ENCODE data around the gene DECR2. TPM values are rescaled to one million over a fixed set of nuclear protein-coding genes. Genes with fewer than 3 reads are reported as not detected.
"Not testable (repeated sequence)": the region's sequence is repeated elsewhere in the genome, so short reads cannot be mapped to it uniquely, and the experiment has no call there.

The DECR2 gene
- total and polyA plus RNA-seq, 4 donors: 42.2 to 210 (median 126) TPM

DNA sequence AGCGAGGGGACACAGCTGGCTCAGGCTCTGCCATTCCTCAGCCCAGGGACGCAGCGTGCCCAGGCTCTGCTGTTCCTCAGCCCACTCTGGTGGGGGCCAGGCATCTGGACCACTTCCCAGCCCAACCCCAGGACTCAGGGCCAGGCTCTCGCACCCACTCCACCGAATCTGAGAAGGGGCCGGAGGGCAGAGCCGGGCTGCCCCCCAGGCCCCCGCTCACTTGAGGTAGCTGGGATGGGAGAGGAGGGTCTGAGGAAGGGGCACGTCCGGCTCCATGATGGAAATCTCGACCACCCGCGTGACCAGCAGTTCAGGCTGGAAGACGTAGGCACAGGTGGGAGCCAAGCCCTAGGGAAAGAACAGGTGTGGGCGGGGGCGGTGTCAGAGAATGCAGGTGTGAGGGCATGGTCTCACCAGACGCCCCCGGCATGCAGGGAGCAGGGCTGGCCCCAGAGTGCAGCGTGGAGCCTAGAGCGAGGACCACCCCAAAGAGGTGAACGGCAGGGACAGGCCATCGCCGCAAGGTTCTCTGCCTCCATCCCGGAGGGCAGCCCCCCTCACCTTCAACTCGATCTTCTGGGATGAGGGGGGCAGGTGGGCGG, 24.8 kb upstream of the DECR2 start:
- Histone ChIP-seq H3K9ac (ENCODE audit: low read depth in 1 of 2, low read length in 2 of 2) (no peak overlapping the region), H3K27ac (ENCODE audit: low read depth in 1 of 2, low read length in 2 of 2) (no peak overlapping the region), H3K4me3 (ENCODE audit: low read depth in 1 of 3, low read length in 3 of 3) (no peak overlapping the region), H3K9me3 (ENCODE audit: control insufficient read depth in 4 of 4, low read length in 3 of 4) (no peaks in the 10 kb centered on the region), H3K4me1 (ENCODE audit: control insufficient read depth in 4 of 4, insufficient read depth in 4 of 4, low read length in 3 of 4) (peaks cover 0 to 17% (median 9%) of the 10 kb centered on the region in 4 donors), H3K36me3 (ENCODE audit: control insufficient read depth in 4 of 4, insufficient read depth in 3 of 4, low read depth in 1 of 4, low read length in 3 of 4) (peaks cover 0 to 35% (median 17%) of the 10 kb centered on the region in 4 donors), H3K27me3 (ENCODE audit: control insufficient read depth in 4 of 4, insufficient read depth in 4 of 4, low read length in 3 of 4) (no peaks in the 10 kb centered on the region)
- TF ChIP-seq FOXA2 (IDR thresholded peaks at IDR 0.05): no peak
- TF ChIP-seq JUND (IDR thresholded peaks at IDR 0.05): no peak
- TF ChIP-seq, protein P1, sequence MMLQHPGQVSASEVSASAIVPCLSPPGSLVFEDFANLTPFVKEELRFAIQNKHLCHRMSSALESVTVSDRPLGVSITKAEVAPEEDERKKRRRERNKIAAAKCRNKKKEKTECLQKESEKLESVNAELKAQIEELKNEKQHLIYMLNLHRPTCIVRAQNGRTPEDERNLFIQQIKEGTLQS (IDR thresholded peaks at IDR 0.05): no peak
- no peak for TF ChIP-seq SP1 (IDR thresholded peaks at IDR 0.05)
- no peak for TF ChIP-seq YY1 (IDR thresholded peaks at IDR 0.05)
- TF ChIP-seq HNF4A (conservative IDR thresholded peaks at IDR 0.05): no peak
- TF ChIP-seq GABPA (IDR thresholded peaks at IDR 0.05 in 1 of 2, conservative IDR thresholded peaks at IDR 0.05 in 1 of 2): no peak
- TF ChIP-seq EGR1 (IDR thresholded peaks at IDR 0.05; ENCODE audit: low read depth in 2 of 2): no peak
- TF ChIP-seq, protein P2, sequence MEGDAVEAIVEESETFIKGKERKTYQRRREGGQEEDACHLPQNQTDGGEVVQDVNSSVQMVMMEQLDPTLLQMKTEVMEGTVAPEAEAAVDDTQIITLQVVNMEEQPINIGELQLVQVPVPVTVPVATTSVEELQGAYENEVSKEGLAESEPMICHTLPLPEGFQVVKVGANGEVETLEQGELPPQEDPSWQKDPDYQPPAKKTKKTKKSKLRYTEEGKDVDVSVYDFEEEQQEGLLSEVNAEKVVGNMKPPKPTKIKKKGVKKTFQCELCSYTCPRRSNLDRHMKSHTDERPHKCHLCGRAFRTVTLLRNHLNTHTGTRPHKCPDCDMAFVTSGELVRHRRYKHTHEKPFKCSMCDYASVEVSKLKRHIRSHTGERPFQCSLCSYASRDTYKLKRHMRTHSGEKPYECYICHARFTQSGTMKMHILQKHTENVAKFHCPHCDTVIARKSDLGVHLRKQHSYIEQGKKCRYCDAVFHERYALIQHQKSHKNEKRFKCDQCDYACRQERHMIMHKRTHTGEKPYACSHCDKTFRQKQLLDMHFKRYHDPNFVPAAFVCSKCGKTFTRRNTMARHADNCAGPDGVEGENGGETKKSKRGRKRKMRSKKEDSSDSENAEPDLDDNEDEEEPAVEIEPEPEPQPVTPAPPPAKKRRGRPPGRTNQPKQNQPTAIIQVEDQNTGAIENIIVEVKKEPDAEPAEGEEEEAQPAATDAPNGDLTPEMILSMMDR (IDR thresholded peaks at IDR 0.05; ENCODE audit: low read depth, low read length, missing input control): no peak
- TF ChIP-seq, protein P3, sequence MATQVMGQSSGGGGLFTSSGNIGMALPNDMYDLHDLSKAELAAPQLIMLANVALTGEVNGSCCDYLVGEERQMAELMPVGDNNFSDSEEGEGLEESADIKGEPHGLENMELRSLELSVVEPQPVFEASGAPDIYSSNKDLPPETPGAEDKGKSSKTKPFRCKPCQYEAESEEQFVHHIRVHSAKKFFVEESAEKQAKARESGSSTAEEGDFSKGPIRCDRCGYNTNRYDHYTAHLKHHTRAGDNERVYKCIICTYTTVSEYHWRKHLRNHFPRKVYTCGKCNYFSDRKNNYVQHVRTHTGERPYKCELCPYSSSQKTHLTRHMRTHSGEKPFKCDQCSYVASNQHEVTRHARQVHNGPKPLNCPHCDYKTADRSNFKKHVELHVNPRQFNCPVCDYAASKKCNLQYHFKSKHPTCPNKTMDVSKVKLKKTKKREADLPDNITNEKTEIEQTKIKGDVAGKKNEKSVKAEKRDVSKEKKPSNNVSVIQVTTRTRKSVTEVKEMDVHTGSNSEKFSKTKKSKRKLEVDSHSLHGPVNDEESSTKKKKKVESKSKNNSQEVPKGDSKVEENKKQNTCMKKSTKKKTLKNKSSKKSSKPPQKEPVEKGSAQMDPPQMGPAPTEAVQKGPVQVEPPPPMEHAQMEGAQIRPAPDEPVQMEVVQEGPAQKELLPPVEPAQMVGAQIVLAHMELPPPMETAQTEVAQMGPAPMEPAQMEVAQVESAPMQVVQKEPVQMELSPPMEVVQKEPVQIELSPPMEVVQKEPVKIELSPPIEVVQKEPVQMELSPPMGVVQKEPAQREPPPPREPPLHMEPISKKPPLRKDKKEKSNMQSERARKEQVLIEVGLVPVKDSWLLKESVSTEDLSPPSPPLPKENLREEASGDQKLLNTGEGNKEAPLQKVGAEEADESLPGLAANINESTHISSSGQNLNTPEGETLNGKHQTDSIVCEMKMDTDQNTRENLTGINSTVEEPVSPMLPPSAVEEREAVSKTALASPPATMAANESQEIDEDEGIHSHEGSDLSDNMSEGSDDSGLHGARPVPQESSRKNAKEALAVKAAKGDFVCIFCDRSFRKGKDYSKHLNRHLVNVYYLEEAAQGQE (IDR thresholded peaks at IDR 0.05): no peak
- TF ChIP-seq FOXA1 (IDR thresholded peaks at IDR 0.05): no peak
- TF ChIP-seq, protein P4, sequence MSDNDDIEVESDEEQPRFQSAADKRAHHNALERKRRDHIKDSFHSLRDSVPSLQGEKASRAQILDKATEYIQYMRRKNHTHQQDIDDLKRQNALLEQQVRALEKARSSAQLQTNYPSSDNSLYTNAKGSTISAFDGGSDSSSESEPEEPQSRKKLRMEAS (IDR thresholded peaks at IDR 0.05): no peak
- no peak for TF ChIP-seq NR2F2 (IDR thresholded peaks at IDR 0.05)
- 96% methylated on average over 26 of the region's 26 CpGs for whole genome bisulfite sequencing
- no peak for DNase-seq (ENCODE audit: low spot score)

DNA sequence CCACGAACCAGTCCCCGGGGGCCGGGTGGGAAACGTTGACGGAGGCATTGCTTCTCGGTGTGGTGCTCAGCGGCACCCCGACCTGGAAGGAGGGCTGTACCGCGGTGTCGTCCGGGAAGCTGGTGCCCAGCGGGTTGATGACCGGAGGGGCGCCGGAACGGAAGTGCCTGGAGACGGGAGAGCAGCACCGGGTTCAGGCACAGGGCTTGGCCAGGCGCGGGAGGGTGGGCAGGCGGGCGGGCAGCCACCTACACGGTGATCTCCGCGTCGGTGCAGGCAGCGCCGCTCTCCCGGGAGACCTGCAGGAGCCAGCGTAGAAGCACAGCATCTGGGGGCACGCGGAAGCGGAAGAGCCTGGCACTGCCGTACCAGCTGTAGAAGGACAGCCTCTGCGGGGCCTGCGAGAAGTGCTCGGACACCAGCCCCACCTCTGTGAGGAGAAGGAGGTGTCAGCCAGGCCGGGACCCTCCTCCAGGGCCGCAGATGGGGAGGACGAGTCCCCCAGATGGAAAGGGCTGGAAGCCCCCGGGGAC, 24.2 kb upstream of the DECR2 start:
- WGBS: 97% methylated on average over 42 of the region's 42 CpGs
- no peak for DNase-seq (ENCODE audit: low spot score)
- no peak for TF ChIP-seq NR2F2 (IDR thresholded peaks at IDR 0.05)
- no peak for TF ChIP-seq TAF1 (conservative IDR thresholded peaks at IDR 0.05)
- TF ChIP-seq, protein P2 (IDR thresholded peaks at IDR 0.05; ENCODE audit: low read depth, low read length, missing input control): no peak

DNA sequence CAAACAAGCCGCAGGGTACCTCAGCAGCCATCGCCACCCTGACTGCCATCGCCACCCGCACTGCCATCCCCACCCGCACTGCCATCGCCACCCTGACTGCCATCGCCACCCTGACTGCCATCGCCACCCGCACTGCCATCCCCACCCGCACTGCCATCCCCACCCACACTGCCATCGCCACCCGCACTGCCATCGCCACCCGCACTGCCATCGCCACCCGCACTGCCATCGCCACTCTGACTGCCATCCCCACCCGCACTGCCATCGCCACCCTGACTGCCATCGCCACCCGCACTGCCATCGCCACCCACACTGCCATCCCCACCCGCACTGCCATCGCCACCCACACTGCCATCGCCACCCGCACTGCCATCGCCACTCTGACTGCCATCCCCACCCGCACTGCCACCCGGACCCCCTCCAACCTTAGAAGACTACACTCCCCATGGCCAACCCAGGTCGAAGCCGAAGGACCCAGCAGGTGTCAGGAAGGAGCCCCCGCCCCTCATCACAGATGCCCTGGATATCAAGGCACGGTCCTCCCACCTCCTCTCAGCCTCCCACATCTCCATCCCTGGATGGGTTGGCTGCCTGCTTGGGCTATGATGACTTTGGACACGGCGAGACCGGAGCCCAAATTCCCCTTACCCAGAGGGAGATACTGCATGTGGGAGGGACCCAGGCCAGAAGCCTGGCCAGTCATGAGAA, 23.4 kb upstream of the DECR2 start:
- not testable (repeated sequence) for DNase-seq (ENCODE audit: low spot score); H3K4me3 ChIP-seq (ENCODE audit: low read depth in 1 of 3, low read length in 3 of 3); H3K27ac ChIP-seq (ENCODE audit: low read depth in 1 of 2, low read length in 2 of 2); H3K9ac ChIP-seq (ENCODE audit: low read depth in 1 of 2, low read length in 2 of 2); H3K9me3 ChIP-seq (ENCODE audit: control insufficient read depth in 4 of 4, low read length in 3 of 4); H3K27me3 ChIP-seq (ENCODE audit: control insufficient read depth in 4 of 4, insufficient read depth in 4 of 4, low read length in 3 of 4)
- peaks cover 0 to 23% (median 15%) of the 10 kb centered on the region in 4 donors for H3K4me1 ChIP-seq (ENCODE audit: control insufficient read depth in 4 of 4, insufficient read depth in 4 of 4, low read length in 3 of 4)
- WGBS: 94% methylated on average over 36 of the region's 36 CpGs
- peaks cover 0 to 29% (median 16%) of the 10 kb centered on the region in 4 donors for H3K36me3 ChIP-seq (ENCODE audit: control insufficient read depth in 4 of 4, insufficient read depth in 3 of 4, low read depth in 1 of 4, low read length in 3 of 4)

More for the DNA sequence above, 24.2 kb upstream of the DECR2 start:
- H3K9me3 ChIP-seq (ENCODE audit: control insufficient read depth in 4 of 4, low read length in 3 of 4): no peaks in the 10 kb centered on the region
- H3K36me3 ChIP-seq (ENCODE audit: control insufficient read depth in 4 of 4, insufficient read depth in 3 of 4, low read depth in 1 of 4, low read length in 3 of 4): peaks cover 0 to 29% (median 17%) of the 10 kb centered on the region in 4 donors
- H3K27me3 ChIP-seq (ENCODE audit: control insufficient read depth in 4 of 4, insufficient read depth in 4 of 4, low read length in 3 of 4): no peaks in the 10 kb centered on the region
- no peak overlapping the region for H3K27ac ChIP-seq (ENCODE audit: low read depth in 1 of 2, low read length in 2 of 2)
- H3K4me1 ChIP-seq (ENCODE audit: control insufficient read depth in 4 of 4, insufficient read depth in 4 of 4, low read length in 3 of 4): peaks cover 0 to 20% (median 12%) of the 10 kb centered on the region in 4 donors
- no peak overlapping the region for H3K4me3 ChIP-seq (ENCODE audit: low read depth in 1 of 3, low read length in 3 of 3)
- no peak overlapping the region for H3K9ac ChIP-seq (ENCODE audit: low read depth in 1 of 2, low read length in 2 of 2)

Data from liver (tissue), 9 donors.